Mesenchymal stem cell (in vitro differentiated cells and primary cell): ENCODE results near the gene PLVAP.

Source experiments
- DNase-seq: peaks from one replicate; pipeline ENCODE4 v3.0.0-alpha.2; 2013
- H2AFZ ChIP-seq: one replicate; pipeline ENCODE4 v1.6.1; 2013; ENCODE audit warnings: low read depth, mild to moderate bottlenecking, control low read depth, inconsistent platforms, low read length, moderate library complexity
- H2AK5ac ChIP-seq: 2 replicates; pipeline ENCODE4 v1.6.1; 2013; ENCODE audit warnings: low read length, moderate library complexity, mild to moderate bottlenecking, inconsistent platforms; ENCODE audit not compliant: severe bottlenecking
- H2BK120ac ChIP-seq: one replicate; pipeline ENCODE4 v1.6.1; 2013; ENCODE audit warnings: low read depth, mild to moderate bottlenecking, inconsistent platforms, low read length, moderate library complexity
- H2BK12ac ChIP-seq, 2 experiments: one replicate each; pipeline ENCODE4 v1.6.1; 2013; ENCODE audit warnings: inconsistent platforms in 2 of 2, low read length in 2 of 2, mild to moderate bottlenecking in 2 of 2, moderate library complexity in 2 of 2, control low read depth in 1 of 2
- H2BK15ac ChIP-seq: one replicate; pipeline ENCODE4 v1.6.1; 2013; ENCODE audit warnings: mild to moderate bottlenecking, low read depth, inconsistent platforms; ENCODE audit not compliant: poor library complexity, severe bottlenecking
- H2BK5ac ChIP-seq: 2 replicates; pipeline ENCODE4 v1.6.1; 2013; ENCODE audit warnings: low read depth, mild to moderate bottlenecking, low read length, control low read depth, inconsistent platforms; ENCODE audit not compliant: poor library complexity, severe bottlenecking
- H3K14ac ChIP-seq, 2 experiments: one replicate each; pipeline ENCODE4 v1.6.1; 2013; ENCODE audit warnings: inconsistent platforms in 2 of 2, low read length in 2 of 2, control low read depth in 1 of 2, mild to moderate bottlenecking in 1 of 2, moderate library complexity in 1 of 2
- H3K18ac ChIP-seq, 2 experiments: one replicate each; pipeline ENCODE4 v1.6.1; 2013; ENCODE audit warnings: inconsistent platforms in 2 of 2, low read length in 2 of 2, control low read depth in 1 of 2, low read depth in 1 of 2, mild to moderate bottlenecking in 1 of 2
- H3K23ac ChIP-seq, 2 experiments: one replicate each; pipeline ENCODE4 v1.6.1; 2013; ENCODE audit warnings: inconsistent platforms in 2 of 2, low read length in 2 of 2, mild to moderate bottlenecking in 2 of 2, moderate library complexity in 2 of 2, control low read depth in 1 of 2
- H3K27ac ChIP-seq: 2 replicates; pipeline ENCODE4 v1.5.1; 2013; ENCODE audit warnings: mild to moderate bottlenecking, moderate library complexity, low read length, control low read depth, inconsistent platforms; ENCODE audit not compliant: poor library complexity, severe bottlenecking
- H3K27me3 ChIP-seq, 2 experiments: 2 replicates each; pipeline versions ENCODE4 v1.6.1 to v1.7.0; 2013; ENCODE audit warnings: low read length in 2 of 2, mild to moderate bottlenecking in 2 of 2, moderate library complexity in 2 of 2, control low read depth in 1 of 2, inconsistent platforms in 1 of 2; ENCODE audit not compliant: control insufficient read depth in 1 of 2, insufficient read depth in 1 of 2
- H3K36me3 ChIP-seq, 2 experiments: 2 replicates each; pipeline versions ENCODE4 v1.6.1 to v1.7.0; 2013; ENCODE audit warnings: low read length in 2 of 2, control low read depth in 1 of 2, inconsistent platforms in 1 of 2, low read depth in 1 of 2, mild to moderate bottlenecking in 1 of 2; ENCODE audit not compliant: insufficient read depth in 2 of 2, control insufficient read depth in 1 of 2
- H3K4ac ChIP-seq, 2 experiments: one replicate each; pipeline ENCODE4 v1.6.1; 2013; ENCODE audit warnings: inconsistent platforms in 2 of 2, low read length in 2 of 2, mild to moderate bottlenecking in 2 of 2, moderate library complexity in 2 of 2, control low read depth in 1 of 2, low read depth in 1 of 2
- H3K4me1 ChIP-seq: 2 replicates; pipeline ENCODE4 v1.6.1; 2013; ENCODE audit warnings: low read depth, low read length, control low read depth; ENCODE audit not compliant: control insufficient read depth, insufficient read depth
- H3K4me2 ChIP-seq: 2 replicates; pipeline ENCODE4 v1.6.1; 2013; ENCODE audit warnings: low read length, mild to moderate bottlenecking, inconsistent platforms; ENCODE audit not compliant: poor library complexity, severe bottlenecking
- H3K4me3 ChIP-seq, 2 experiments: 2 replicates each; pipeline versions ENCODE4 v1.5.1 to v1.7.0; 2013; ENCODE audit warnings: low read length in 2 of 2, mild to moderate bottlenecking in 2 of 2, control low read depth in 1 of 2, low read depth in 1 of 2; ENCODE audit not compliant: insufficient read depth in 1 of 2
- H3K79me1 ChIP-seq: replicated peaks from 2 replicates; pipeline ENCODE4 v1.6.1; 2013; ENCODE audit warnings: mild to moderate bottlenecking, control low read depth, low read length, inconsistent platforms; ENCODE audit not compliant: poor library complexity, severe bottlenecking
- H3K9ac ChIP-seq: 2 replicates; pipeline ENCODE4 v1.7.0; 2013; ENCODE audit warnings: mild to moderate bottlenecking, low read length, moderate library complexity
- H3K9me3 ChIP-seq: 2 replicates; pipeline ENCODE4 v1.7.0; 2013; ENCODE audit warnings: mild to moderate bottlenecking, low read length; ENCODE audit not compliant: control insufficient read depth
- H4K8ac ChIP-seq: one replicate; pipeline ENCODE4 v1.6.1; 2013; ENCODE audit warnings: inconsistent platforms, mild to moderate bottlenecking, low read length, moderate library complexity
- H4K91ac ChIP-seq: one replicate; pipeline ENCODE4 v1.6.1; 2013; ENCODE audit warnings: mild to moderate bottlenecking, low read length, inconsistent platforms
- WGBS: methylation state at CpG from one replicate; pipeline ENCODE4 v1.1.7; 2013; ENCODE audit warnings: mixed read lengths; 5-methylcytosine and 5-hydroxymethylcytosine counted together

PLVAP gene

DNA sequence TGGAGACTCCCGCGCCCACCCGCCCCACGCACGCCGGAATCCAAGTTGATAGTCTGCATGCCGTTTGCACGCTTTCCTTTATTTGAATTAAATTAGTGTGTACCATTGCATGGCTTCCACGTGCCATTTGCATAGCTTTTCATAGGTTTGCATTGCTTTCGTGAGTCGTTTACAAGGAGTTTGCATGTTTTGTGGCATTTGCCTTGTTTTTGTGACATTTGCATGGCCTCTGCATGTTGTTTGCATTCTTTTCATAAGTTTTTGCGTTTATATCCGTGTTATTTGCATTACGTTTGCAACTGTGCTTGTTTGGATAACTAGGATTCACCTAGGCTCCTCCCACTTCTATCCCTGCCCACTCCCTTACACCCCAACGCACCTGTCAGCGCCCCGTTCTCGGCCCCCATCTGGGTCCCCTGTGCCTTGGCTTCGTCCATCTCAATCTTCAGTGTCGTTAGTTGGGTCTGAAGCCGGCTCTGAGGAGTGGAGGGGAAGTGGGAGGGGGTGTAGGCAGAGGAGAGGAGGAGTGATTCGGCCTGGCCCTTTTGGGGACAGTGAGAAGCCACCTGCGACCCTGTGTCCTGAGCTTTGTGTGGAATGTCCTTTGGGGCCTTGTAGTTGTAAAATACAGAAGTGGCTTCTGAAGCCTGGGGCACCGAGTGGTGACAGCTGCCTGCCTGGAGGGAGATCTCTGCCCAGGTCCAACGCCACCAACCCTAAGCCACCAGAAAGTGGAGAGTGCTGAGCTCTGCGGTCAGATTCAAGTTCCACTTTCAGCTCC, 14.4 kb upstream of the PLVAP start:
- peak overlapping the region; percentile 47 for H2AFZ ChIP-seq
- no peaks in the 10 kb centered on the region for H3K36me3 ChIP-seq
- H3K14ac ChIP-seq, result no peak overlapping the region
- H3K4me3 ChIP-seq, result peak overlapping the region; percentile 42 to 82
- no peak overlapping the region for H2BK120ac ChIP-seq
- no peak overlapping the region for H3K9ac ChIP-seq
- H4K91ac ChIP-seq, result no peak overlapping the region
- H3K4ac ChIP-seq, result peak overlapping the region in 1 of 2 experiments; percentile 26
- H2AK5ac ChIP-seq, result no peak overlapping the region
- no peak overlapping the region for H2BK5ac ChIP-seq
- H3K27me3 ChIP-seq, result peaks cover 12 to 26% of the 10 kb centered on the region in 2 experiments
- no peak overlapping the region for H3K23ac ChIP-seq
- H2BK12ac ChIP-seq, result peak overlapping the region in 1 of 2 experiments; percentile 76
- no peak overlapping the region for H2BK15ac ChIP-seq
- 21% methylated on average over 20 of the region's 26 CpGs for WGBS
- H3K4me1 ChIP-seq, result peaks cover 10% of the 10 kb centered on the region
- H3K9me3 ChIP-seq, result peaks cover 5% of the 10 kb centered on the region
- no peak overlapping the region for H3K18ac ChIP-seq
- no peak overlapping the region for H3K27ac ChIP-seq
- H3K4me2 ChIP-seq, result peak overlapping the region; percentile 91
- DNase-seq, result no peak
- no peaks in the 10 kb centered on the region for H3K79me1 ChIP-seq
- H4K8ac ChIP-seq, result peak overlapping the region; percentile 78

DNA sequence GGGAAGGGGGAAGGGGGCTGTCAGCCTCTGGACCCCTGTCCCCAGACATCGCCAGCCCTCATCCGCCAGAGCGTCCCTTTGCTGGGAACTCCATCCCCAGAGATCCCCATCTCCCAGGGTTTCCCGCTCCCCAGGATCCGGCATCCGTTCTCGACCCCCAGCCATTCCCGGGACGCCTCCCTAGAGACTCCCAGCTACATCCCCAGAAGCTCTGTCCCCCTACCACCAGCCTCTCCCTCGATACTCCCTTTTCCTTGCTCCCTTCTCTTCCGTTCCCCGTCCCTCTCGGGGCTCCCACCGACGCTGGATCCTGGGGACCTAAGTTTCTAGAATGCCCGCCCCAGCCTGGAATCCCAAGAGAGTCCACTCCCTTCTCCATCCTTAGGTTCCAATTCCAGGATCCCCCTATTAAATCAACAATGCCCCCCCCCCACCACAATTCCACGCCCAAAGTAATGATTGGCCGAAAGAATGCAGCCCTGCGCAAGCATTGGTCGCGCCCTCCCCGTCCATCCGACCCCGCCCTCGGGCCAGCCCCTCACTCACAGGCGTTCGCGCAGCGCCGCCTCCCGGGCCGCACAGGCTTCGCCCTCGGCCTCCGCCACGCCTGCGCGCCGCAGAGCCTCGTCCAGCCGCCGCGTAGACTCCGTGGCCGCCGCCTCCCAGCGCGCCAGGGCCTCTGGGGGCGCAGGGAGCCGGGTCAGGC, 13.7 kb upstream of the PLVAP start:
- H3K79me1 ChIP-seq, result no peaks in the 10 kb centered on the region
- no peak overlapping the region for H2BK12ac ChIP-seq
- peak; percentile 93 for DNase-seq
- H2BK5ac ChIP-seq, result no peak overlapping the region
- peak overlapping the region; percentile 45 for H4K8ac ChIP-seq
- H3K4me3 ChIP-seq, result peak overlapping the region; percentile 42 to 82
- no peak overlapping the region for H3K27ac ChIP-seq
- H3K18ac ChIP-seq, result peak overlapping the region in 1 of 2 experiments; percentile 83
- H3K4me1 ChIP-seq, result peaks cover 10% of the 10 kb centered on the region
- H3K9me3 ChIP-seq, result peaks cover 5% of the 10 kb centered on the region
- H2AFZ ChIP-seq, result peak overlapping the region; percentile 69
- H3K4ac ChIP-seq, result no peak overlapping the region
- peak overlapping the region; percentile 70 for H3K9ac ChIP-seq
- under 1% methylated on average over 50 of the region's 50 CpGs for WGBS
- H3K14ac ChIP-seq, result no peak overlapping the region
- H2BK120ac ChIP-seq, result peak overlapping the region; percentile 34
- H3K4me2 ChIP-seq, result peak overlapping the region; percentile 91
- peak overlapping the region in 1 of 2 experiments; percentile 40 for H3K23ac ChIP-seq
- H4K91ac ChIP-seq, result peak overlapping the region; percentile 27
- peaks cover 12 to 26% of the 10 kb centered on the region in 2 experiments for H3K27me3 ChIP-seq
- no peaks in the 10 kb centered on the region for H3K36me3 ChIP-seq
- no peak overlapping the region for H2BK15ac ChIP-seq
- H2AK5ac ChIP-seq, result no peak overlapping the region

DNA sequence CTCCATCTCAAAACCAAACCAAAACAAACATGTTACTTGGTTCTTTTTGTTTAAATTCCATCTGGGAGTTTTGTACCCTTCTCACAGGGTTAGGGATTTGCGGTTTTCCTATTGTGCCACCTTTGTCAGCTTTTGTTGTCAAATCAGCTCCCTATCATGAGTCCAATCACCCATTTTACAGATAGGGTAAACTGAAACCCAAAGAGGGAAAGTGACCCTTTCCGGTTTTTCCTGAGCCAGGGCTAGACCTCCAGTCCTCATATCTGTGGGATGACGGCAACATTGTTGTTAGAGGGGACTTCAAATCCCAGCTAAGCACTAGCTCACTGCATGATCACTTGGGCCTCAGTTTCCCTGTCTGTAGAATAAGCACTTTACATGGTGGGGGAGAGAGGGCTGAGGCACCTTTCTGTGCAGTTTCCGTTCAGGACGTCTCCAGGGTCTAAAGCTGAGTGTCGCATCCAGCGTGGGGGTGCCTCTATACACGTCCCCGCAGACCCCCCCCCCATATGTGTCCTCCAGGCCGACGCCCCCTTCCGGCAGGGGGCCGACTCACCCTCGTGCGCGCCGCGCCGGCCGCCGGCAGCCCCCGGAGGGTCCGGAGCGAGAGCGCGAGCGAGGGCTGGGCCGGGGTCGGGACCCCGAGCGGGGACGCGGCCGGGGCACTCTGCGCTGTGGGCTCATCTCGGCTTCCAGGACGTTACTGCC, 13.0 kb upstream of the PLVAP start:
- Histone ChIP-seq H3K23ac (peak overlapping the region in 1 of 2 experiments; percentile 40), H3K9me3 (peaks cover 5% of the 10 kb centered on the region), H3K79me1 (no peaks in the 10 kb centered on the region), H3K27me3 (peaks cover 12 to 26% of the 10 kb centered on the region in 2 experiments), H3K4ac (no peak overlapping the region), H4K91ac (peak overlapping the region; percentile 27), H3K36me3 (no peaks in the 10 kb centered on the region), H2BK120ac (peak overlapping the region; percentile 34), H3K14ac (no peak overlapping the region), H2BK15ac (no peak overlapping the region), H3K9ac (peak overlapping the region; percentile 70), H3K27ac (no peak overlapping the region), H2BK5ac (no peak overlapping the region), H2AFZ (peak overlapping the region; percentile 69), H3K4me3 (peak overlapping the region; percentile 41 to 82), H3K4me1 (peaks cover 12% of the 10 kb centered on the region), H3K4me2 (peak overlapping the region; percentile 91), H4K8ac (peak overlapping the region; percentile 72), H2BK12ac (no peak overlapping the region), H3K18ac (peak overlapping the region in 1 of 2 experiments; percentile 83), H2AK5ac (no peak overlapping the region)
- DNase-seq, result no peak
- WGBS, result 6% methylated on average over 37 of the region's 37 CpGs
